OCI-LY1 (cell line): ENCODE results near the gene DEFB119.
"Not testable (repeated sequence)": the region's sequence is repeated elsewhere in the genome, so short reads cannot be mapped to it uniquely, and the experiment has no call there.

Experiments used
- H2AFZ ChIP-seq: fragments of 200-600 bp; sonication (generic), shearing (Covaris generic); 2 replicates; pipeline ENCODE4 v1.6.0; 2014; ENCODE audit warnings: antibody characterized with exemption, mild to moderate bottlenecking, low read length
- H3F3A ChIP-seq: fragments of 200-600 bp; sonication (generic), shearing (Covaris generic); 2 replicates; pipeline ENCODE4 v1.6.0; 2014; ENCODE audit warnings: mild to moderate bottlenecking, antibody characterized with exemption, low read length, moderate library complexity; ENCODE audit not compliant: insufficient read depth
- H3K27ac ChIP-seq: fragments of 200-600 bp; sonication (generic); 2 replicates; pipeline ENCODE4 v1.5.1; 2014; ENCODE audit warnings: low read length, mixed run types, mild to moderate bottlenecking, low read depth; ENCODE audit not compliant: poor library complexity, severe bottlenecking
- H3K27me3 ChIP-seq: fragments of 200-600 bp; sonication (generic); 2 replicates; pipeline ENCODE4 v1.6.0; 2014; ENCODE audit warnings: antibody characterized with exemption, mild to moderate bottlenecking, low read length, moderate library complexity; ENCODE audit not compliant: insufficient read depth
- H3K36me3 ChIP-seq: fragments of 200-600 bp; sonication (generic); 2 replicates; pipeline ENCODE4 v1.6.1; 2014; ENCODE audit warnings: mild to moderate bottlenecking, antibody characterized with exemption, low read length, moderate library complexity, mixed read lengths; ENCODE audit not compliant: insufficient read depth
- H3K4me1 ChIP-seq: fragments of 200-600 bp; sonication (generic); 2 replicates; pipeline ENCODE4 v1.5.1; 2014; ENCODE audit warnings: mild to moderate bottlenecking, low read length, moderate library complexity; ENCODE audit not compliant: insufficient read depth, severe bottlenecking
- H3K4me2 ChIP-seq: fragments of 200-600 bp; sonication (generic), shearing (Covaris generic); 2 replicates; pipeline ENCODE4 v1.6.1; 2014; ENCODE audit warnings: low read length
- H3K4me3 ChIP-seq: fragments of 200-600 bp; sonication (generic); 2 replicates; pipeline ENCODE4 v1.5.1; 2014; ENCODE audit warnings: low read length, low read depth, mild to moderate bottlenecking, mixed read lengths; ENCODE audit not compliant: poor library complexity, severe bottlenecking
- H3K79me2 ChIP-seq: fragments of 200-600 bp; shearing (Covaris generic); 2 replicates; pipeline ENCODE4 v1.6.1; 2016; ENCODE audit warnings: mixed run types, low read length, mixed read lengths; ENCODE audit not compliant: insufficient read depth
- H3K9ac ChIP-seq: fragments of 200-600 bp; sonication (generic), shearing (Covaris generic); 2 replicates; pipeline ENCODE4 v1.6.1; 2014; ENCODE audit warnings: mild to moderate bottlenecking, low read length, mixed read lengths
- H3K9me2 ChIP-seq: fragments of 200-600 bp; sonication (generic), shearing (Covaris generic); 2 replicates; pipeline ENCODE4 v1.6.1; 2014; ENCODE audit warnings: low read depth, mild to moderate bottlenecking, low read length, mixed read lengths
- H3K9me3 ChIP-seq: fragments of 200-600 bp; shearing (Covaris generic); 2 replicates; pipeline ENCODE4 v1.6.1; 2014; ENCODE audit warnings: low read length, mixed read lengths
- H4K20me1 ChIP-seq: fragments of 200-600 bp; sonication (generic), shearing (Covaris generic); 2 replicates; pipeline ENCODE4 v1.6.0; 2016; ENCODE audit warnings: mild to moderate bottlenecking, low read length; ENCODE audit not compliant: insufficient read depth
- EZH2 ChIP-seq: fragments of 200-600 bp; sonication (generic), shearing (Covaris generic); IDR thresholded peaks from 2 replicates; pipeline ENCODE4 v1.8.0; 2017; ENCODE audit warnings: borderline replicate concordance, mixed run types, mild to moderate bottlenecking, antibody characterized with exemption, low read length, moderate library complexity, mixed read lengths
- TF ChIP-seq, protein P1 (sequence below): fragments of 200-600 bp; sonication (generic), shearing (Covaris generic); IDR thresholded peaks from 2 replicates; pipeline ENCODE4 v1.5.1; 2017; ENCODE audit warnings: mild to moderate bottlenecking, antibody characterized with exemption, low read length, moderate library complexity, mixed read lengths

Gene DEFB119, protein sequence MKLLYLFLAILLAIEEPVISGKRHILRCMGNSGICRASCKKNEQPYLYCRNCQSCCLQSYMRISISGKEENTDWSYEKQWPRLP

DNA sequence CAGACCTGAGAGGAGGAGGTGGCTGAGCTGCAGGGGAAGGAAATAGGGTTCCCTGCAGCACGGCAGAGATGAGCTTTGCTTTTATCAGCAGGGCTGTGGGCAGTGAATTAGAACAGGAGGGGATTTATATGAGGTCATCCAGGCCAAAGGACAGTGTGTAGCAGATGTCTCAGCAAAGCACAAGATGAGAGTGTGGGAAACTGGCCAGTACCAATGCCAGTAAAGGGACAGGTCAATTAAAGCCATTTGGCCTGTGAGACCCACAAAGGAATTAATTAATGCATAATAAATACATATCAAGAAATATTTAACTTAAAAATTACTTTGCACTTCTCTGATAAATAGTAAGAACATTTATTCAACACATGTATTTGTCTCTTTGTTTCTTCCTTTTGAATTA, at the start of gene DEFB119:
Gene DEFB119, minus strand, starts transcription at position 101 of the 400 bp plus-strand sequence. CDS start 107 bp downstream, outside the sequence.
- no peaks in the 10 kb centered on the region for H3K4me1 ChIP-seq
- no peak within 1 kb of the TSS for H2AFZ ChIP-seq
- no peak within 1 kb of the TSS for H3K4me2 ChIP-seq
- no peaks in the 10 kb centered on the region for H3K27me3 ChIP-seq
- no peaks in the 10 kb centered on the region for H3K9me2 ChIP-seq
- TF ChIP-seq EZH2, result no peak
- TF ChIP-seq, protein P1, sequence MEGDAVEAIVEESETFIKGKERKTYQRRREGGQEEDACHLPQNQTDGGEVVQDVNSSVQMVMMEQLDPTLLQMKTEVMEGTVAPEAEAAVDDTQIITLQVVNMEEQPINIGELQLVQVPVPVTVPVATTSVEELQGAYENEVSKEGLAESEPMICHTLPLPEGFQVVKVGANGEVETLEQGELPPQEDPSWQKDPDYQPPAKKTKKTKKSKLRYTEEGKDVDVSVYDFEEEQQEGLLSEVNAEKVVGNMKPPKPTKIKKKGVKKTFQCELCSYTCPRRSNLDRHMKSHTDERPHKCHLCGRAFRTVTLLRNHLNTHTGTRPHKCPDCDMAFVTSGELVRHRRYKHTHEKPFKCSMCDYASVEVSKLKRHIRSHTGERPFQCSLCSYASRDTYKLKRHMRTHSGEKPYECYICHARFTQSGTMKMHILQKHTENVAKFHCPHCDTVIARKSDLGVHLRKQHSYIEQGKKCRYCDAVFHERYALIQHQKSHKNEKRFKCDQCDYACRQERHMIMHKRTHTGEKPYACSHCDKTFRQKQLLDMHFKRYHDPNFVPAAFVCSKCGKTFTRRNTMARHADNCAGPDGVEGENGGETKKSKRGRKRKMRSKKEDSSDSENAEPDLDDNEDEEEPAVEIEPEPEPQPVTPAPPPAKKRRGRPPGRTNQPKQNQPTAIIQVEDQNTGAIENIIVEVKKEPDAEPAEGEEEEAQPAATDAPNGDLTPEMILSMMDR, result no peak
- H4K20me1 ChIP-seq, result no peaks in the 10 kb centered on the region
- H3K36me3 ChIP-seq, result no peaks in the 10 kb centered on the region
- no peak within 1 kb of the TSS for H3K4me3 ChIP-seq
- no peak within 1 kb of the TSS for H3K27ac ChIP-seq
- no peaks in the 10 kb centered on the region for H3K79me2 ChIP-seq
- no peaks in the 10 kb centered on the region for H3F3A ChIP-seq
- H3K9me3 ChIP-seq, result no peaks in the 10 kb centered on the region
- no peak within 1 kb of the TSS for H3K9ac ChIP-seq

GRCh38 chr20:31430568-31431115, 40.3 kb upstream of the DEFB119 start:
- Histone ChIP-seq H3K9me3 (no peaks in the 10 kb centered on the region), H3K27ac (no peak overlapping the region), H3K27me3 (no peaks in the 10 kb centered on the region; the same call in 1 of the 2 replicates), H3F3A (no peaks in the 10 kb centered on the region), H3K9ac (no peak overlapping the region), H3K4me2 (no peak overlapping the region), H3K9me2 (no peaks in the 10 kb centered on the region), H3K4me3 (no peak overlapping the region), H2AFZ (no peak overlapping the region), H3K4me1 (no peaks in the 10 kb centered on the region), H4K20me1 (no peaks in the 10 kb centered on the region), H3K79me2 (no peaks in the 10 kb centered on the region), H3K36me3 (no peaks in the 10 kb centered on the region)
- TF ChIP-seq EZH2, result no peak

- not testable (repeated sequence) for H3K36me3 ChIP-seq, H3K9me2 ChIP-seq, H3K9ac ChIP-seq, H3K4me3 ChIP-seq, H3F3A ChIP-seq, H3K9me3 ChIP-seq, H3K4me1 ChIP-seq, H3K27ac ChIP-seq, H4K20me1 ChIP-seq, H2AFZ ChIP-seq, H3K27me3 ChIP-seq, H3K4me2 ChIP-seq, H3K79me2 ChIP-seq
Measured at GRCh38 chr20:31427576-31427975, 37.2 kb upstream of the DEFB119 start.

GRCh38 chr20:31426891-31427551, 36.6 kb upstream of the DEFB119 start:
- not testable (repeated sequence) for H3K4me1 ChIP-seq, H3K9me3 ChIP-seq, H3K9ac ChIP-seq, H2AFZ ChIP-seq, H3K27me3 ChIP-seq, H3F3A ChIP-seq, H3K27ac ChIP-seq, H3K4me3 ChIP-seq, H4K20me1 ChIP-seq, H3K9me2 ChIP-seq, H3K36me3 ChIP-seq, H3K79me2 ChIP-seq, H3K4me2 ChIP-seq
